Right atrium auricular region (tissue), 2 donors: Measurements from ENCODE around the gene KAZN. TPM values are rescaled to one million over a fixed set of nuclear protein-coding genes. Genes with fewer than 3 reads are reported as not detected.

ENCODE experiments used
- DNase-seq: peaks from one replicate; pipeline ENCODE4 v3.0.0-alpha.2; 2019; ENCODE audit warnings: low spot score
- H3K27ac ChIP-seq, 2 donors: fragments of 200-600 bp; sonication (generic); 1 replicate in 1 of 2; 2 replicates in 1 of 2; pipeline ENCODE4 v1.5.1; 2016 to 2019
- H3K27me3 ChIP-seq, 2 donors: fragments of 200-600 bp; sonication (generic); one replicate each; pipeline versions ENCODE4 v1.5.1 to v1.6.0; 2017 to 2019
- H3K36me3 ChIP-seq: fragments of 200-600 bp; sonication (generic); one replicate; pipeline ENCODE4 v1.5.1; 2016
- H3K4me1 ChIP-seq, 2 donors: fragments of 200-600 bp; sonication (generic); one replicate each; pipeline versions ENCODE4 v1.5.1 to v1.6.0; 2017 to 2019
- H3K4me3 ChIP-seq, 2 donors: fragments of 200-600 bp; sonication (generic); 1 replicate in 1 of 2; 2 replicates in 1 of 2; pipeline ENCODE4 v1.5.1; 2017 to 2019; ENCODE audit warnings: mild to moderate bottlenecking in 1 of 2, moderate library complexity in 1 of 2
- H3K9me3 ChIP-seq, 2 donors: fragments of 200-600 bp; sonication (generic); one replicate each; pipeline ENCODE4 v1.5.1; 2019
- CTCF ChIP-seq, 2 donors: fragments of 200-600 bp; sonication (generic); IDR thresholded peaks; one replicate each; pipeline ENCODE4 v1.5.1; 2019; ENCODE audit warnings: antibody characterized with exemption in 2 of 2
- total RNA-seq, 2 donors: library from RNA; depleted of rRNA; stranded (reverse); fragments of >200 nt; gene quantifications; one replicate each; pipeline ENCODE4 v1.1.0, GENCODE V29; 2016

The KAZN gene
- total RNA-seq, 2 donors from 2014 or later = 3.9 to 6.8 TPM

GRCh38 chr1:14862114-14862771, 263.8 kb downstream of the KAZN start:
- DNase-seq = no peak
- no peak overlapping the region for H3K27ac ChIP-seq
- no peaks in the 10 kb centered on the region for H3K4me1 ChIP-seq
- no peak overlapping the region for H3K4me3 ChIP-seq
- no peaks in the 10 kb centered on the region for H3K9me3 ChIP-seq
- H3K27me3 ChIP-seq = no peaks in the 10 kb centered on the region
- TF ChIP-seq CTCF (IDR thresholded peaks at IDR 0.05) = no peak
- no peaks in the 10 kb centered on the region for H3K36me3 ChIP-seq

DNA sequence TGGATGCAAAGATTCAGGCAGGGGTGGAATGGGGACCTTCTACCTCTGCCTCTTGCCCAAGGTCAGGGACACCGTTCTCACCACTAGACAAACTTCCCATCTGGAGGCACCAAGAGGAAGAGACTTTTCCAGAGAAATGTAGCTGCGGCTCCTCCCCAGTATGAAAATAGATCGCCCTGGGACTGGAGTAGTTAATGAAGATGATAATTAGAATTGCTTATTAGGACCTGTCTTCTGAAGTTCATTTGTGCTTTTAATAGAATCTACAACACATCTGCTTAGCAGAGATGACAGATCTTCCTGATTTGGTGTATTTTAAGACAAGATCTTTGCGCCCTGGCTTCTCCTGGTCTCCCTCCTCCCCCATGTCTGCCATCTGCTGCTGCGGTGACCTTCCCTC, 266.6 kb downstream of the KAZN start:
- Histone ChIP-seq H3K4me1 (no peaks in the 10 kb centered on the region), H3K36me3 (no peaks in the 10 kb centered on the region), H3K9me3 (no peaks in the 10 kb centered on the region), H3K27me3 (no peaks in the 10 kb centered on the region), H3K27ac (no peak overlapping the region), H3K4me3 (no peak overlapping the region)
- no peak for TF ChIP-seq CTCF (IDR thresholded peaks at IDR 0.05)
- DNase-seq = no peak

- Histone ChIP-seq H3K27me3 (no peaks in the 10 kb centered on the region), H3K4me1 (no peaks in the 10 kb centered on the region), H3K9me3 (no peaks in the 10 kb centered on the region), H3K36me3 (no peaks in the 10 kb centered on the region), H3K27ac (no peak overlapping the region), H3K4me3 (no peak overlapping the region)
- TF ChIP-seq CTCF (IDR thresholded peaks at IDR 0.05) = no peak
- DNase-seq = no peak
Measured at GRCh38 chr1:14866911-14867612, 268.6 kb downstream of the KAZN start.

GRCh38 chr1:14869187-14869586, 270.7 kb downstream of the KAZN start:
- no peak for DNase-seq
- Histone ChIP-seq H3K4me1 (no peaks in the 10 kb centered on the region), H3K27me3 (no peaks in the 10 kb centered on the region), H3K9me3 (no peaks in the 10 kb centered on the region), H3K4me3 (no peak overlapping the region), H3K36me3 (no peaks in the 10 kb centered on the region), H3K27ac (no peak overlapping the region)
- TF ChIP-seq CTCF (IDR thresholded peaks at IDR 0.05) = no peak

GRCh38 chr1:14871218-14871970, 272.9 kb downstream of the KAZN start:
- no peak for TF ChIP-seq CTCF (IDR thresholded peaks at IDR 0.05)
- no peaks in the 10 kb centered on the region for H3K36me3 ChIP-seq
- no peaks in the 10 kb centered on the region for H3K27me3 ChIP-seq
- DNase-seq = no peak
- no peak overlapping the region for H3K27ac ChIP-seq
- no peak overlapping the region for H3K4me3 ChIP-seq
- H3K4me1 ChIP-seq = no peaks in the 10 kb centered on the region
- H3K9me3 ChIP-seq = no peaks in the 10 kb centered on the region
